Prostate gland (tissue), 2 donors: ENCODE measurements around the gene ARHGAP45.

ENCODE experiments used
- POLR2A ChIP-seq: fragments of 450-650 bp; IDR thresholded peaks from one replicate; pipeline ENCODE4 v1.6.1; 2016; ENCODE audit warnings: antibody characterized with exemption, mild to moderate bottlenecking
- POLR2AphosphoS5 ChIP-seq: sonication (generic); formaldehyde crosslinking; IDR thresholded peaks from one replicate; pipeline ENCODE4 v1.6.1; 2017; ENCODE audit warnings: antibody characterized with exemption
- TF ChIP-seq, protein P1 (sequence below), 4 experiments: fragments of 200-600 bp in 2 of 4; fragments of 450-650 bp in 2 of 4; sonication (generic) in 2 of 4; IDR thresholded peaks; 1 replicate in 3 of 4; 2 replicates in 1 of 4; pipeline ENCODE4 v1.5.1; 2016 to 2019; ENCODE audit warnings: antibody characterized with exemption in 4 of 4, mild to moderate bottlenecking in 2 of 4, moderate library complexity in 2 of 4

DNA sequence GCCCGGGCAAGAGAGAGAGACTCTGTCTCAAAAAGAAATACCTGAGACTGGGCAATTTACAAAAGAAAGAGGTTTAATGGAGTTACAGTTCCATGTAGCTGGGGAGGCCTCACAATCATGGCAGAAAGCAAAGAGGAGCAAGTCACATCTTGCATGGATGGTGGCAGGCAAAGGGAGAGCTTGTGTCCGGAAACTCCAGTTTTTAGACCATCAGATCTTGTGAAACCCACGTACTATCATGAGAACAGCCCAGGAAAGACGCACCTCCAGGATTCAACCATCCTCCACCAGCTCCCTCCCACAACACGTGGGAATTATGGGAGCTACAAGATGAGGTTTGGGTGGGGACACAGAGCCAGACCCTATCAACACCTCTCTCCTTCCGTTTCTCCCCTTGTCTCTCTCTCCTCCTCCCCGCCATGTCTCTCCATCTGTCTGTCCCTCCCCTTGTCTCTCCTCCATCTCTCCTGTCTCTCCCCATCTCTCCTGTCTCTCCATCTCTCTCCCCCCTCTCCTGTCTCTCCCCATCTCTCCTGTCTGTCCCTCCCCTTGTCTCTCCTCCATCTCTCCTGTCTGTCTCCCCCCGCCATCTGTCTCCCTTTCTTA lies 18.2 kb downstream of the ARHGAP45 start:
- TF ChIP-seq, protein P1, sequence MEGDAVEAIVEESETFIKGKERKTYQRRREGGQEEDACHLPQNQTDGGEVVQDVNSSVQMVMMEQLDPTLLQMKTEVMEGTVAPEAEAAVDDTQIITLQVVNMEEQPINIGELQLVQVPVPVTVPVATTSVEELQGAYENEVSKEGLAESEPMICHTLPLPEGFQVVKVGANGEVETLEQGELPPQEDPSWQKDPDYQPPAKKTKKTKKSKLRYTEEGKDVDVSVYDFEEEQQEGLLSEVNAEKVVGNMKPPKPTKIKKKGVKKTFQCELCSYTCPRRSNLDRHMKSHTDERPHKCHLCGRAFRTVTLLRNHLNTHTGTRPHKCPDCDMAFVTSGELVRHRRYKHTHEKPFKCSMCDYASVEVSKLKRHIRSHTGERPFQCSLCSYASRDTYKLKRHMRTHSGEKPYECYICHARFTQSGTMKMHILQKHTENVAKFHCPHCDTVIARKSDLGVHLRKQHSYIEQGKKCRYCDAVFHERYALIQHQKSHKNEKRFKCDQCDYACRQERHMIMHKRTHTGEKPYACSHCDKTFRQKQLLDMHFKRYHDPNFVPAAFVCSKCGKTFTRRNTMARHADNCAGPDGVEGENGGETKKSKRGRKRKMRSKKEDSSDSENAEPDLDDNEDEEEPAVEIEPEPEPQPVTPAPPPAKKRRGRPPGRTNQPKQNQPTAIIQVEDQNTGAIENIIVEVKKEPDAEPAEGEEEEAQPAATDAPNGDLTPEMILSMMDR (IDR thresholded peaks at IDR 0.05), result no peak
- TF ChIP-seq POLR2A, result no peak
- no peak for TF ChIP-seq POLR2AphosphoS5
